ENCODE results near the gene DNHD1.

DNHD1 gene

DNA sequence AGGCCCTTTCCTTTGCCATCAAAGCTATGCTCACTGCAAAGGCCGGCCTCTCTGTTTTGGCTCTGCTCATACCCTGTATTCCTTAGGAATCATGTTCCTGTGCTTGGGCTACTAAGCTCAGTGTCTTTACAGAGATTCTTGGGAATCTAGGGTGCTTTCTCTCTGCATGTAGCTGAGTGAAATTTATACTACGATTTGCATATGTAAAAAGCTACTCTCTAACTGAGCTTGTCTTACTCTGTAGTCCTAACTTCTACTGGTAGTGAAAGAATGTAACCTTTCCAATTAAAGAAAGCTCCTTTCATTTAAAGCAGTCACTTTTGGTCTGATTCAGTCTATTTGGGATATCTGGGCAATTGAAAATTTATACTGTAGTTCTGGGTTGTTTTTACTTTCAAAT is 32.2 kb downstream of the DNHD1 start:
- H3K27me3 Mint-ChIP-seq, result no peaks in the 10 kb centered on the region
- peaks cover 31% of the 10 kb centered on the region for H3K4me1 Mint-ChIP-seq
- H3K4me3 Mint-ChIP-seq, result no peak overlapping the region
- DNase-seq, result no peak
- CTCF ChIA-PET, result interaction anchor here (0.9 to 5.6 kb wide), 11 partner anchors 10 to 229 kb away, joined by 3 to 50 read pairs (median 5); partner anchors contain the start of gene MRPL17
- H3K27ac Mint-ChIP-seq, result no peak overlapping the region
- no peaks in the 10 kb centered on the region for H3K9me3 Mint-ChIP-seq
- H3K36me3 Mint-ChIP-seq, result peaks cover 25% of the 10 kb centered on the region

DNA sequence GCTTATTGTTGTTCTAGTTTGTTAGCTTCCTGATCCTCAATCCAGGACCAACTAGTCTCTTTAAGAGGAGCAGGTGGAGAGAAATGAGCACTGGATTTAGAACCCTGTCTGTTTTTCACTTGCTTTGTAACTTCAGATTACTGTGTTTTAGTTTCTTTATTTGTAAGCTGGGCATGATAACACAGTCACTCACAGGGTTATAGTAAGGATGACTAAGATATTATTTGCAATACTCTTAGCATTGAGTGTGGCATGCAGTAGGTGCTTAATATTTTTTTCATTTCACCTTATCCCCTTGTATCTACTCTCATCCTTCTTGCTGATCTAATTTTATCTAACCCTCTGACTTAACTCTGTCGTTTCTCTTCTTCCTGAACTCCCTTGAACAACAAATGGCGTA is 33.8 kb downstream of the DNHD1 start:
- H3K4me1 Mint-ChIP-seq, result peaks cover 18% of the 10 kb centered on the region
- CTCF ChIA-PET, result interaction anchor here (0.7 to 5.6 kb wide), 34 partner anchors 9 to 227 kb away, joined by 3 to 50 read pairs (median 5); partner anchors contain the start of genes ILK, MRPL17, RRP8 and TAF10
- H3K27ac Mint-ChIP-seq, result no peak overlapping the region
- H3K4me3 Mint-ChIP-seq, result no peak overlapping the region
- DNase-seq, result no peak
- peaks cover 14% of the 10 kb centered on the region for H3K36me3 Mint-ChIP-seq
- H3K9me3 Mint-ChIP-seq, result no peaks in the 10 kb centered on the region
- H3K27me3 Mint-ChIP-seq, result no peaks in the 10 kb centered on the region

DNA sequence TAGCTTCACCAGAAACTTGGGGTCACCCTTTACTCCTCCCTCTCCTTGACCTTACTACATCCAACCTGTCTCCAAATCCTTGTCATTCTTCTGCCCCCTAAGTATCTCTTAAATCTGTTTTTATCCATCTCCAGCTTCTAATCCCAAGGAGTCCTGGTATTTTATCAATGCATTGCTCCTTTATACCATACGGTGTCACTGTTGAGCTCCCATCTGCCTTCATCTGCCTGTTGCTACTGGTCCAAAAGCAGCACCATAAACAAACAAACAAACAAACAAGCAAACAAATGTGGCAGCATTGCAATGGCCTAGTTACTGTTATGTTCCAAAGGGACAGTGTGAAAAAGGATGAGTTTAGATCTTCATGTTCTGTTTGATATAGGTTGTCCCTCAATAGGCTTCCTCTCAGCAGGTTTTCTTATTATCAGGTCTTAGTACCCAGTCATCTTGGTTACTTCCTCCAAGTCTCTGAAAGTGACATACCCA is 34.2 kb downstream of the DNHD1 start:
- peaks cover 11% of the 10 kb centered on the region for H3K36me3 Mint-ChIP-seq

DNA sequence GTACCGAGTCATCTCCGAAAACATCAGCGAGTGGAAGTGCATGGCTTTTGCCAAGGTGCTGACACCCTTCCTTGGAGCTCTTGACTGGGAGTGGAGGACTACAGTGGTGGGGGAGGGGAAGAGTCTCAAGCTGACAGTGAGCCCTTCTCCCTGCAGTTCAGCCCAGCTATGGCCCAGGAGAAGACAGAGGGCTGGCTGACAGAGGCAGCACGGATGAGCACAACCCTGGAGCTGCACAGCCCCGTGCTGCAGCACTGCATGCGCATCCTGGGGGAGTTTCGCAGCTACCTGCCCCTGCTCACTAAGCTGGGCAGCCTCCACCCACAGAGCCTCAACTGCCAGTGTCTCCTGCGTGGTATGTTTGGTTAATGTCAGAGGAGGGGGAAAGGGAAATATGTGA is 41.4 kb downstream of the DNHD1 start:
- Mint-ChIP-seq H3K4me1 (peaks cover 7% of the 10 kb centered on the region), H3K4me3 (no peak overlapping the region), H3K27ac (no peak overlapping the region), H3K36me3 (no peaks in the 10 kb centered on the region), H3K27me3 (no peaks in the 10 kb centered on the region), H3K9me3 (no peaks in the 10 kb centered on the region)
- DNase-seq, result no peak
- CTCF ChIA-PET, result interaction anchor here (0.6 kb wide), 1 partner anchor 9 kb away, joined by 3 read pairs; no protein-coding TSS in a partner anchor

More for the DNA sequence above, 34.2 kb downstream of the DNHD1 start:
- peak; percentile 37 for DNase-seq
- H3K4me1 Mint-ChIP-seq, result peaks cover 13% of the 10 kb centered on the region
- H3K4me3 Mint-ChIP-seq, result no peak overlapping the region
- H3K27ac Mint-ChIP-seq, result no peak overlapping the region
- CTCF ChIA-PET, result interaction anchor here (0.7 to 5.6 kb wide), 33 partner anchors 9 to 227 kb away, joined by 3 to 50 read pairs (median 5); partner anchors contain the start of genes ILK, MRPL17, RRP8 and TAF10
- H3K27me3 Mint-ChIP-seq, result no peaks in the 10 kb centered on the region
- no peaks in the 10 kb centered on the region for H3K9me3 Mint-ChIP-seq

DNA sequence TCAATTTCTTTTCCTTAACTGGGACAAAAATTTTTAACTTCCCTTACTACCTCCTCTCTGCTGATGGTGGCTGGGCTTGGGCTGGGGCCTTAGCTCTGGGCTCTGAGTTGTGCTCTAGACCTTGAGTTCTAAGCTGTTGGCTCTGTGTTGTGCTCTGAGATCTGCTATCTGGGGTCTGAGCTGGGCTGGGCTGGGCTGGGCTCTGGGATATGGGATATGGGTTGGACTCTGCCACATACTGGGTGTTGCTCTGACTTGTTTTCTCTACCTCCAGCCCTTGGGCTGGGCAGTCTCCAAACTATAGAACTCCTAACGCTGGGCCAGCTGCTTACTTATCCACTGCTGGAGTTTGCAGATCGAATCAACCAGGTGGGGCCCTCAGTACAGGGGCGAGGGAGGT is 41.9 kb downstream of the DNHD1 start:
- Mint-ChIP-seq H3K27ac (peak overlapping the region; percentile 43), H3K27me3 (no peaks in the 10 kb centered on the region), H3K36me3 (no peaks in the 10 kb centered on the region), H3K9me3 (no peaks in the 10 kb centered on the region), H3K4me3 (no peak overlapping the region), H3K4me1 (peaks cover 7% of the 10 kb centered on the region)
- CTCF ChIA-PET, result interaction anchor here (0.6 kb wide), 1 partner anchor 9 kb away, joined by 3 read pairs; no protein-coding TSS in a partner anchor
- DNase-seq, result no peak

DNA sequence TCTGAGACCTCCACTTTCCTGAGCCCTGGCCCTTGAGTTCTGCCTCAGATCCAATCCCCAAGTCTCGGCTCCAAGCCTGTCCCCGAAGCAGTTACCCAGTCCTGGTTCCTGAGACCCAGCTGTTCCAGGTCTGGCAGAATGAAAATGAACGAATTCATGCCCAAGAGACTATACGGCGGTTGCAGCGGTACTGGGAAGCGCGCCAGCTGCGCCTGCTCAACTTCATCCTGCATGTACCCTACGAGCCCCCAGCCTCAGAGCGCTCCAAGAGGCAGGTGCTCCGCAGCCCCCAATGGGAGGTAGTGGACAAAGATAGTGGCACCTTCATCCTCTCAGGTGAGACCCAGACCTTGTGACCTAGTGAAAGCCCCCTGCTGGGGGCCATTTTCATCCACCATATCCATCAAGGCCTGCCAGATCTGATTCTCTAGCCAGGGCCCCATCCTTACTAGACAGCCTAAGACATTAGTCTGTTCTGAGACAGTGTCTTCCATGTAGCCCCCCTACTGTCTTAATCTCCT is 42.7 kb downstream of the DNHD1 start:
- Mint-ChIP-seq H3K36me3 (no peaks in the 10 kb centered on the region), H3K4me3 (no peak overlapping the region), H3K9me3 (no peaks in the 10 kb centered on the region), H3K27me3 (no peaks in the 10 kb centered on the region), H3K27ac (no peak overlapping the region), H3K4me1 (peaks cover 7% of the 10 kb centered on the region)
- CTCF ChIA-PET, result no interaction called here
- DNase-seq, result no peak

DNA sequence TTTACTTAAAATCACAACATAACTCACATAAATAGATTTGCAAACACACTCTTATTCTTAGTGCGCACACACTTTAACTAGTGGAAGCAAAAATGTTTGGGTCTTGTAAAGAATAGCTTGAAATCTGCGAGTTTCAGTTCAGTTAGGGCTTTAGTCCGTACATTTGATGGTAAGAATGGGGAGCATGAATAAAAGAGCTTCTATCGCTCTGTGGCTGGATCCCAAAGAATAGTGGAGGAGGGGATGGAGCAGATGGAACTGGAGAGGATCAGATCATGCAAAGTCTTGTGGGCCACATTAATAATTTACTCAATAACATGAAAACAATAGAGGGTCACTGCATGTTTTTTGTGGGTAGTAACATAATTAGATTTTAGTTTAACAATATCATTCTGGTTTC is 44.3 kb downstream of the DNHD1 start:
- CTCF ChIA-PET, result interaction anchor here (0.7 to 1.4 kb wide), 3 partner anchors 10 to 164 kb away, joined by 3 to 7 read pairs (median 4); no protein-coding TSS in a partner anchor
- no peak for DNase-seq
- Mint-ChIP-seq H3K4me3 (no peak overlapping the region), H3K4me1 (peaks cover 7% of the 10 kb centered on the region), H3K36me3 (no peaks in the 10 kb centered on the region), H3K27ac (no peak overlapping the region), H3K27me3 (no peaks in the 10 kb centered on the region), H3K9me3 (no peaks in the 10 kb centered on the region)

DNA sequence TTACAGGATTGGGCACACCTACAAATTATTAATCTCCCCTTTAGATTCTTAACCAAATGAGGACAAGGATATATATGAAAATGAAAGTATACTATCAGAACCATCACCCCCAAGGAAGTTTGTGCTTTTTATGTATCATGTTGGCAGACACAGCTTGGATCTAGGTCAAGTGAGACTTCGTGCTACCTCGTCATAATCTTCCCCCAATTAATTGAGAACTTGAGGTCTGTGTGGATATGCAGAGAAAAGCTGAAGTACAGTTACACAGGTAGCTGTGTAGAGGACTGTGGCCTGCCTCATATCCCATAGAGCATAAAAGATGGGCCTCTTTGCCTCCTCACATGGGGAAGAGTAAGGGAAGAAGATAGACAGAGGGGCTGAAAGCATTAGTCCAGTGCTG is 45.6 kb downstream of the DNHD1 start:
- Mint-ChIP-seq H3K4me3 (no peak overlapping the region), H3K27ac (no peak overlapping the region), H3K4me1 (peaks cover 7% of the 10 kb centered on the region), H3K27me3 (no peaks in the 10 kb centered on the region), H3K36me3 (peaks cover 2% of the 10 kb centered on the region), H3K9me3 (no peaks in the 10 kb centered on the region)
- CTCF ChIA-PET, result interaction anchor here (1.3 to 2.3 kb wide), 2 partner anchors 12 to 163 kb away, joined by 4 to 13 read pairs; no protein-coding TSS in a partner anchor
- DNase-seq, result no peak

DNA sequence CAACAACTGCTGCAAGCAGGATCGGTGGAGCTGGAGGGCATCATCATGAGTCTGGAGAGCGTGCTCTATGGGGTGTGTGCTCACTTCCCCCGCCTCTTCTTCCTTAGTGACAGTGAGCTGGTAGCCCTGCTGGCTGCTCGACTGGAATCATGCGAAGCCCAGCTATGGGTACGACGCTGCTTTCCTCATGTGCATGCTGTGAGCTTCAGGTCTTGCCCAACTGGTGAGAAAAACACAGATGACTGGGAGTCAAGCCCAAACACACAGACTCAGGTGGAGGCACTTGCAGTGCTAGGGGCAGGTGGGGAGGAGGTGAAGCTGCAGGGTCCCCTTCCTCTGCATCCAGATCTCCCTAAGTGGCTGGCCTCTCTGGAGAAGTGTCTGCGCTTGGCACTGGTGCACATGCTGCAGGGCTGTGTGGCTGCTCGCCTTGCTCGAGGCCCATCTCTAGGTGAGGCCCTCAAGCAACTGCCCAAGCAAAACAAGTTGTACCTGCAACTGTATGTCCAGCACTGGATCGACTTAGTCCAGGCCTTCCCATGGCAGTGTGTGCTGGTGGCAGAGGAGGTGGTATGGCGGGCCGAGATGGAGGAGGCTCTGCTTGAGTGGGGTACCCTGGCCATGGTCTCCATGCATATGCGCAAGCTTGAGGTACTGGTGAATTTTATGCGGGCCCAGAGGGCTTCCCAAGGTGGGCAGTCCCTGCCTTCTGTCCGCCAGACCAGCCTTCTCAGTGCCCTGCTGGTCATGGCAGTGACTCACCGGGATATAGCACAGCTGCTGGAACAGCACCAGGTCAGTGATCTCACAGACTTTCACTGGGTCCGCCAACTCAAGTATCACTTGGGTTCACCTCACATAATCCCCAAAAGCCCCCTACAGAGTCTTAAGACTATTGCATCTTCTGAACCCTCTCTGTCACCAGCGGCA is 48.1 kb downstream of the DNHD1 start:
- peaks cover 2% of the 10 kb centered on the region for H3K36me3 Mint-ChIP-seq
- peaks cover 7% of the 10 kb centered on the region for H3K4me1 Mint-ChIP-seq
- CTCF ChIA-PET, result interaction anchor here (0.7 kb wide), 1 partner anchor 14 kb away, joined by 3 read pairs; no protein-coding TSS in a partner anchor
- no peaks in the 10 kb centered on the region for H3K27me3 Mint-ChIP-seq
- H3K9me3 Mint-ChIP-seq, result no peaks in the 10 kb centered on the region
- no peak overlapping the region for H3K27ac Mint-ChIP-seq
- no peak for DNase-seq
- H3K4me3 Mint-ChIP-seq, result no peak overlapping the region

DNA sequence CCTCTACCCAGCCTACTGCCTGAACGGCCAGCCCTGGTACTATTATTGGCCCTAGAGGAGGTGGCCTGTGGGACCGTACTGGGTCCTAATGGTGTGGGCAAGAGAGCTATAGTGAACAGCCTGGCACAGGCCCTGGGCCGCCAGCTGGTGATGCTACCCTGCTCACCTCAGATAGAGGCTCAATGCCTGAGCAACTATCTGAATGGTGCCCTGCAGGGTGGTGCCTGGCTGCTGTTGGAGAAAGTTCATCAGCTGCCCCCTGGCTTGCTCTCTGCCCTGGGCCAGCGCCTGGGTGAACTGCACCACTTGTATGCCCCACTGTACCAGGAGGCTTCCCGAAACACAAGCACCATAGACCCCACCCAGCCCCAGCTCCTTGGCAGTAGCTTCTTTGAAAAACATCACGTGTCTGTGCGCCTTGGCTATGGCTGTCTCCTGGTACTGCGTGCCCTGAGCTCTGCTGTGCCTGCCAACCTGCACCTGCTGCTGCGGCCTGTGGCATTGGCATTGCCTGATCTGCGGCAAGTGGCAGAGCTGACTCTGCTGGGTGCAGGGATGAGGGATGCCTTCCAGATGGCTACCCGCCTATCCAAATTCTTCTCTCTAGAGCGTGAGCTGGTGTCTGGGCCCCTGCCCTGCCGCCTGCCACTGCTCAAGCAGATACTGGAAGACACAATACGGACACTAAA is 49.0 kb downstream of the DNHD1 start:
- Mint-ChIP-seq H3K9me3 (no peaks in the 10 kb centered on the region), H3K27ac (no peak overlapping the region), H3K4me3 (no peak overlapping the region), H3K4me1 (peaks cover 7% of the 10 kb centered on the region), H3K27me3 (no peaks in the 10 kb centered on the region), H3K36me3 (peaks cover 2% of the 10 kb centered on the region)
- DNase-seq, result no peak
- CTCF ChIA-PET, result interaction anchor here (2.1 kb wide), 1 partner anchor 15 kb away, joined by 7 read pairs; no protein-coding TSS in a partner anchor

DNA sequence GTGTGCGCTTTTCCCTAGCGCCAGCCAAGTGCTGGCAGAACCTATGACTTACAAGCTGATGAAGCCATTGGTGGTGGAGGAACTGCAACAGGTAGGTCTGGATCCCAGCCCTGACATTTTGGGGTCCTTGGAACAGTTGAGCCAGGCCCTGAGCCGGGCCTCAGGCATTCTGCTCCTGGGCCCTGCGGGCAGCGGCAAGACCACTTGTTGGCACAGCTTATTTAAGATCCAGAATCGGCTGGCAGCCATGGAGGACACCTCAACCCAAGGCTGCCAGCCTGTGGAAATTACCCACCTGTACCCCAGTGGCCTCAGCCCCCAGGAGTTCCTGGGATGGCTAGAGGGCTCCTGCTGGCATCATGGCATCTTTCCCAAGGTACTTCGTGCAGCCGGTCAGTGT is 49.7 kb downstream of the DNHD1 start:
- Mint-ChIP-seq H3K9me3 (no peaks in the 10 kb centered on the region), H3K27me3 (no peaks in the 10 kb centered on the region), H3K27ac (no peak overlapping the region), H3K36me3 (peaks cover 2% of the 10 kb centered on the region), H3K4me1 (peaks cover 7% of the 10 kb centered on the region), H3K4me3 (no peak overlapping the region)
- no peak for DNase-seq
- CTCF ChIA-PET, result interaction anchor here (2.1 kb wide), 1 partner anchor 16 kb away, joined by 7 read pairs; no protein-coding TSS in a partner anchor

DNA sequence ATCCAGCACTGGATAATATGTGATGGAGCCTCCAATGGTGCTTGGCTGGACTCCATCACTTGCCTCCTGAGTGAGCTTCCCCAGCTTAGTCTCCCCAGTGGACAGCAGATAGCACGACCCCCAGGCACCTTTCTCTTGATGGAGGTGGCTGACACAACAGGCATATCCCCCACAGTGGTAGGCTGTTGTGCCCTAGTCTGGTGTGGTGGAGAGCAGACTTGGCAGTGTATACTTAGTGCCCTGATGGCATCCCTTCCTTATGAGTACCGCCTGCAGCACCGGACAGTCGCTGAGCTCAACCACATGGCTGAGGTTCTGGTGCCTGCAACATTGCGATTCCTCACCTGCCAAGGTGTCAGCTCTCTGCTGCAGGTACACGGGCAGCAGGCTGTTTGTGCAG is 50.1 kb downstream of the DNHD1 start:
- peaks cover 7% of the 10 kb centered on the region for H3K4me1 Mint-ChIP-seq
- peaks cover 2% of the 10 kb centered on the region for H3K36me3 Mint-ChIP-seq
- CTCF ChIA-PET, result interaction anchor here (0.7 to 2.1 kb wide), 2 partner anchors 9 to 16 kb away, joined by 3 to 7 read pairs; no protein-coding TSS in a partner anchor
- no peak overlapping the region for H3K4me3 Mint-ChIP-seq
- no peak overlapping the region for H3K27ac Mint-ChIP-seq
- H3K9me3 Mint-ChIP-seq, result no peaks in the 10 kb centered on the region
- no peaks in the 10 kb centered on the region for H3K27me3 Mint-ChIP-seq
- no peak for DNase-seq

DNA sequence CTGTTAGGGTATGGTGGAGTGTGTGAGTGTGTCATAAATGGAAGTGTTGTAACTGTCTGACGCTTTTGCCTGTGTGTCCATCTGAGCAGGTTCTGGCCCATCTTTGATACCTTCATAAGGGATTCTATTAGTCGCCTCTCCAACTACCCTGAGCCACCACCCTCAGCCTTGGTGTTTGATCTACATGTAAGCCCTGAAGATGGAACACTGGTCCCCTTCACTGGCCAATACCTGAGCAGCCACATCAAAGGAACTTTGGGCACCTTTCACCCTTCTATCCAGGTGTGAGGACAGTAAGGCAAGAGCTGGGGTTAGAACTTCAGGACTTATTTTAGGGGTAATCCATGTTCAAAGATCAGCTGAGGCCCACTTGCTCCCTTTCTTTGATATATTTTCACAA is 51.0 kb downstream of the DNHD1 start:
- H3K4me3 Mint-ChIP-seq, result no peak overlapping the region
- DNase-seq, result no peak
- H3K27ac Mint-ChIP-seq, result no peak overlapping the region
- CTCF ChIA-PET, result interaction anchor here (0.7 to 2.1 kb wide), 2 partner anchors 10 to 17 kb away, joined by 3 to 7 read pairs; no protein-coding TSS in a partner anchor
- H3K27me3 Mint-ChIP-seq, result no peaks in the 10 kb centered on the region
- H3K4me1 Mint-ChIP-seq, result no peaks in the 10 kb centered on the region
- H3K9me3 Mint-ChIP-seq, result no peaks in the 10 kb centered on the region
- peaks cover 2% of the 10 kb centered on the region for H3K36me3 Mint-ChIP-seq

DNA sequence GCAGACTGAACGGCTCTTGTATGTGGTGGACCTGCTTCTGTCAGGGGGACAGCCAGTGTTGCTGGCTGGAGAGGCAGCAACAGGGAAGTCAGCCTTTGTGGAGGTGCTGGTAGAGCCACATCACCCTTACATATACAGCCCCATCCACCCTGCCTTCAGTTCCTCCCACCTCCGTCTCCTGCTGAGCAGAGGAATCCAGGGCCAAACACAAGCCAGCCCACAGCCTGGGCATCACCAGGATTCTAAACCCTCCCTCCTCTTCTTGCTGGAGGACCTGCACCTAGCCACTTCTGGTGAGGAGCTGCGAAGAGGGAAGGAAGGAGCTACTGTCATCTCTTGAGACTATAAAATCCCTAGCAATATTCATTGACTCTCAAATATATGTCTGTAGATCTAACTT is 51.6 kb downstream of the DNHD1 start:
- Mint-ChIP-seq H3K4me3 (no peak overlapping the region), H3K9me3 (no peaks in the 10 kb centered on the region), H3K36me3 (peaks cover 2% of the 10 kb centered on the region), H3K4me1 (no peaks in the 10 kb centered on the region), H3K27me3 (no peaks in the 10 kb centered on the region), H3K27ac (no peak overlapping the region)
- CTCF ChIA-PET, result no interaction called here
- no peak for DNase-seq
